ENCODE measurements around the gene SAMD14.

DNA sequence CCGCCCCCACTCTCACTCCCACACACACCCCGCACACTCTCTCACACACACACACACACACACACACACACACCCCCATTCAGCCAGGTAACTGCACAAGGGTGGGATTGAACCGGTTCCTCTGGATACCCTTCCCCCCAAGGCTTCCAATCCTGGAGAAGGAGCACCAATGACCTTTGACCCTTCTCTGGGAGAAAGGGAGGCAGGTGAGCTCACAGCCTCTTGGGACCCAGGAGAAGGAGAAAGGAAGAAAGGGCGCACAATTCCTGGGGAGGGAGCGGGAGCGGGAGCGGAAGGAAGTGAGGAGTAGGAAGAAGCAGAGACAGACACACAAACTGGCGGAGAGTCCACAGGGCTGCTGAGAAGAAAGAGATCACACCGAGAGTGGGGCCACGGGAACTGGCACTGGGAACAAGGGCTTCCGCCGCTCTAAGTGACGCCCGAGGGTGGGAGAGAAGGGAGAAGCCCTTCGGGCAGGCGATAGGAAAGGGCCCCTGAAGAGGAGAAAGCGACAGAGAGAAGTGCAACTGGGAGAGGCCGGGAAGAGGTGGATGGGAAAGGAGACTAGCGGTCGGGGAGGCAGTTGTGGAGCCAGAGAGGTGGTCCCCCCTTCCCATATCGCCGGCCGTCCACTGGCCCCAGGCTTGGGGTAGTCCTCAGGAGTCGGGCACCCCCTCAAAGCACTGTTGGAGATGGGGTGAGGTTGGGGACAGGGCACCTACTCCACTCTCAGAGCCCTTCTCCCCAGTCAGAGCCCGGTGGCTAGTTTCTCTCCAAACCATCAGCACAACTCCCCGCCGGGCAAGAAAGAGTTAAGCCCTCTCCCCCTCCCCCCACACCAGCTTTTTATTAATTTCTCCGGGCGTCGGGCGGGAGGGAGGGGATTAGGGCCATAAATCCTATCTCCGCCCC is 1.3 kb downstream of the SAMD14 start:
- TF ChIP-seq, protein P1, sequence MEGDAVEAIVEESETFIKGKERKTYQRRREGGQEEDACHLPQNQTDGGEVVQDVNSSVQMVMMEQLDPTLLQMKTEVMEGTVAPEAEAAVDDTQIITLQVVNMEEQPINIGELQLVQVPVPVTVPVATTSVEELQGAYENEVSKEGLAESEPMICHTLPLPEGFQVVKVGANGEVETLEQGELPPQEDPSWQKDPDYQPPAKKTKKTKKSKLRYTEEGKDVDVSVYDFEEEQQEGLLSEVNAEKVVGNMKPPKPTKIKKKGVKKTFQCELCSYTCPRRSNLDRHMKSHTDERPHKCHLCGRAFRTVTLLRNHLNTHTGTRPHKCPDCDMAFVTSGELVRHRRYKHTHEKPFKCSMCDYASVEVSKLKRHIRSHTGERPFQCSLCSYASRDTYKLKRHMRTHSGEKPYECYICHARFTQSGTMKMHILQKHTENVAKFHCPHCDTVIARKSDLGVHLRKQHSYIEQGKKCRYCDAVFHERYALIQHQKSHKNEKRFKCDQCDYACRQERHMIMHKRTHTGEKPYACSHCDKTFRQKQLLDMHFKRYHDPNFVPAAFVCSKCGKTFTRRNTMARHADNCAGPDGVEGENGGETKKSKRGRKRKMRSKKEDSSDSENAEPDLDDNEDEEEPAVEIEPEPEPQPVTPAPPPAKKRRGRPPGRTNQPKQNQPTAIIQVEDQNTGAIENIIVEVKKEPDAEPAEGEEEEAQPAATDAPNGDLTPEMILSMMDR (IDR thresholded peaks at IDR 0.05), result no peak
- TF ChIP-seq POLR2A (IDR thresholded peaks at IDR 0.05), result no peak
